Measurements from ENCODE around the gene CASK.

GRCh38 chrX:41730081-41730480 is 193.3 kb downstream of the CASK start:
- TF ChIP-seq POLR2A (IDR thresholded peaks at IDR 0.05; ENCODE audit: low read depth, low read length) (no peak), POLR2AphosphoS5 (IDR thresholded peaks at IDR 0.05; ENCODE audit: low read depth, low read length) (no peak)
